ENCODE data around the gene PXDN.

The PXDN gene

DNA sequence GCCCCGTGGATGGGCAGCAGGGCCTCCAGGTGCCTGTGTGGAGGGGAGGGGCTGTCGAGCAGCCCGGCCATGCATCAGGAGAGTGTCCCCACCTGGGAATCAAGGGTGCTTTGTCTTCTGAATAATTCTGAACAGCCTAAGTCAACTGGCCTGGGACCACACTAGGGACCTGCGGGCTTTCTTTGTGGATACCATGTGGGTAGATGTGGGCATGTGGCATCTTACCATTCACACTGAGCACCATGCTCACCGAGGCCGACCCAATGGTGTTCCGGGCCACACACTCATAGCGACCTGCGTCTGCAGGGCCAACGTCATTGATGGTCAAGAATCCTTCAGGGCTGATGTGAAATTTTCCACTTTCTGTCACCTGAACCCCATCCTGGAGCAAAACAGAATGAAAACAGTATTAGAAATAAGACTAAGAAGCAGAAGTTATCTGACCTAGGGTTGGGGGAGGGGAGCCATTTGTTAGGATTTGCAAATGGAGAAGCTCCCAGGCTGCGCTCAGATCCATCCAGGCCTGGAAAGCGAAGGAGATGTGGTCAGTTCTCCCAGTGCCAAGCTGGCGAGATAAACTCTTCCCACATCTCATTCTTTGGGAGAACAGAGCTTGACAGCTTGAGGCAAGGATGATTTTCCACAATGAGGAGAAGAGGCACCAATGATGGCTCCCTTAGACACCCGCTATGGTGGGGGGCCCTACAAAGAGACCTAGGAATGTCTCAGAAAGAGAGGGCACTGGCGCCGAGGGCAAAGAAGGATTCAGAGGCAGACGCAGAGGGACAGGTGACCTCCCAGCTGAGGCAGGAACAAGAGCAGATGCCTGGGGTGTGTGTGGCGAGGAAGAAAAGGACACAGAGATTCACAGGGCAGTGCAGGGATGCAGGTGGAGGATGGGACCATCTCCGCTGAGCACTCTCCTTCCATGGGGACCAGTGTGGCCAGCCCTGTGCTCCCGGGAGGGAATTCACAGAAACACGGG, 83.4 kb downstream of the PXDN start:
- no peak for DNase-seq

DNA sequence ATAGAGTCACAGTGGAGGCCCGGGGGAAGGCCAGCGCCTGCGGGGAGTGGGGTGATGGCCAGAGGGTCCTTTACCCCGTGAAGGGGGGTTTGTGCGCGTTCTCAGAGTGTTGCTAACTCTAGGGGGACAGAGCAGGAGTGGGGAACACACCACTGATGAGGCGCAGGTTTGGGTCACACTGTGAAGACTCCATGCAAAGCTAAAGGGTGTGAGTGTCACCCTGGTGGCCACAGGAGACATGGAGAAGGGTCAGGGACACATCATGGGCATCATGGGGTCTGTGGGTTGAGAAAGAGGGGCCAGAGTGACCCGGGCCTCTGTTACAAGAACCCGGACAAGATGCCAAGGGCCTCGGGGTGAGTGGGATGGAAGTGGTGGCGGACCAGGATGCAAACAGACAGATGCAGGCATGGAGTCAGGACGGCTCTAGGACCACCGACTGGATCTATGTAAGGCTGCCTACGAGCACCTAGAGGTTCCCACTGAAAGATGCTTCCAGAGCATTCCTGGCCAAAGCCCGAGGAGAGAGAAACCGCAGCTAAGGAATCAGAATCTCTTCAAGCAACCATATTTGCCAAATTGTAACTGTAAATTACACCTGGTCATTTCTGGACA, 84.3 kb downstream of the PXDN start:
- DNase-seq = no peak

- DNase-seq = no peak
Observed at GRCh38 chr2:1658394-1659151, 85.7 kb downstream of the PXDN start.

DNA sequence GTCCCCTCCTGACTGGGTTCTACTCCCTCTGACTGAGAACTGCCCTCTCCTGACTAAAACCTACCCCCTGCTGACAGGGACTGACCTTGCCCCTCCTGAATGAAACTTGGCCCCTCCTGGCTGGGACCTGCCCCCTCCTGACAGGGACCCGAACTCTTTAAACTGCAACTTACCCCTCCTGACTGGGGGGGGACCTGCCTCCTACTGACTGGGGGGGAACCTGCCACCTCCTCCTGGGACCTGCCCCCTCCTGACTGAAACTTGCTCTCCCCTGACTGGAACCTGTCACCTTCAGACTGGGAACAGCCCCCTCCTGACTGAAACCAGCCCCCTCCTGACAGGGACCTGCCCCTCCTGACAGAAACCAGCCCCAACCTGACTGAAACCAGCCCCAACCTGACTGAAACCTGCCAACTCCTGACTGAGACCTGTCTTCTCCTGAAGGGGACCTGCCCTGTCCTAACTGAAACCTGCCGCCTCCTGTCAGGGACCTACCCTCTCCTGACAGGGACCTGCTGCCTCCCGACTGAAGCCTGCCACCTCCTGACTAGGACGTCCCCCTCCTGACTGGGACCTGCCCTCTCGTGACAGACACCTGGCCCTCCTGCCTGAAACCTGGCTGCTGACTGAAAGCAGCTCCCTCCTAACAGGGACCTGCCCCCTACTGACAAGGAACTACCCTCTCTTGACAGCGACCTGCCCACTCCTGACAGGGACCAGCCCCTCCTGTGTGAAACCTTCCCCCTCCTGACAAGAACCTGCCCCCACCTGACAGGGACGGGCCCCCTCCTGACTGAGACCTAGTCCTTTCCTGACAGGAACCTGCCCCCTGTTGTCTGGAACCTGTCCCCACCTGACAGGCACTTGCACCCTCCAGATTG, 87.1 kb downstream of the PXDN start:
- no peak for DNase-seq

DNA sequence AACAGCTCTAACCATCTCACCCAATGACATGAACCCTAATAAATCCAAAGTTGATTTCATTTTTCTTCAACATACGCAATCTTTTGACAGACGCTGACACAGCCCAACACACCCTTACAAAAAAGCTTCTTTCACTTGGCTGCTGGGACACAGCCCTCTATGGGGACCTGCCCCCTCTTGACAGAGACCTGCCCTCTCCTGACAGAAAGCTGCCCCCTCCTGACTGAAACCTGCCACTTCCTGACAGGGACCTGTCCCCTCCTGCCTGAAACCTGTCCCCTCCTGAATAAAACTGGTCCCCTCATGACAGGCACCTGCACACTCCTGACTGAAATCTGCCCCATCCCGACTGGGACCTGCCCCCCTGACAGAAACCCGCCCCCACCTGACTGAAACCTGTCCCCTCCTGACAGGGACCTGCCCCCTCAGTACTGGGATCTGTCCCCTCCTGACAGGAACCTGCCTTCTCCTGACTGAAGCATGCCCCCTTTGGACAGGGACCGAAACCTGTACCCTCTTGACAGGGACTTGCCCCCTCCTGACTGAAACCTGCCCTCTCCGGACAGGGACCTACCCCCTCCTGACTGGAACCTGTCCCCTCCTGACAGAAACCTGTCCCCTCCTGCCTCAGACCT, 87.9 kb downstream of the PXDN start:
- no peak for DNase-seq

DNA sequence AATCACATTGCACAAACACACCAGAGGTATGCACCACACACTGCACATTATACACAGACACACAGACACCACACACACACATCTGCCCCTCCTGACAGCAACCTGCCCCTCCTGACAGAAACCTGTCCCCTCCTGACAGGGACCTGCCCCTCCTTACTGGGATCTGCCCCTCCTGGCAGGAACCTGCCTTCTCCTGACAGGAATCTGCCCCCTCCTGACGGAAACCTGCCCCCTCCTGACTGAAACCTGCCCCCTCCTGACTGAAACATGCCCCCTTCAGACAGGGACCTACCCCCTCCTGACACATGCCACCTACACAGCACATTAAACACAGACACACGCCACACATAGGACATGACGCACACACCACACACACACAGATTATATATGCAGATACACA, 88.9 kb downstream of the PXDN start:
- DNase-seq = no peak

DNA sequence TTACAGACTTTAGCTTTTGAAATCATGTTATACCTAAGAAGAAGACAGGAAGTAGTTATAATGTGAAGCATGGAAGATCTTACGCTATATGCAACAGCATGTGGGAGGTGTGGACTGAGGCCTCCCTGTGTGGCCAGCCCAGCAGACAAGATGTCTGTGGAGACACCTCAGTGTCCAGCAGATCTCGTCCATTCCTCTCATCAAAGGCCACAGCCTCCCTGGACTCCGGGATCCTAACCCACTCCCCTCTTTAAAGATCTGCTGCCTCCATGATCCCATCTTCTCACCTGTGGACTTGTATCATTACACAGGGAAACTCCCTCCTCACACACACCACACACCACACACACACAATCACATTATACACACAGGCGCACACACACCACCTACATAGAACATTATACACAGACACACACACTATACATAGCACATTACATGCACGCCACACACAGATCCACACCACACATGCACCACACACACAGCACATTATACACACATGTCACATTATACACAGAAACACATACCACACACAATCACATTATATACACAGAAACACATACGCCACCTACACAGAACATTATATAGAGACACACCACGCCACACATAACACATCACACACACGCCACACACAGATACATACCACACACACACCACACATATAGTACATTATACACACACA, 89.5 kb downstream of the PXDN start:
- DNase-seq = no peak

DNA sequence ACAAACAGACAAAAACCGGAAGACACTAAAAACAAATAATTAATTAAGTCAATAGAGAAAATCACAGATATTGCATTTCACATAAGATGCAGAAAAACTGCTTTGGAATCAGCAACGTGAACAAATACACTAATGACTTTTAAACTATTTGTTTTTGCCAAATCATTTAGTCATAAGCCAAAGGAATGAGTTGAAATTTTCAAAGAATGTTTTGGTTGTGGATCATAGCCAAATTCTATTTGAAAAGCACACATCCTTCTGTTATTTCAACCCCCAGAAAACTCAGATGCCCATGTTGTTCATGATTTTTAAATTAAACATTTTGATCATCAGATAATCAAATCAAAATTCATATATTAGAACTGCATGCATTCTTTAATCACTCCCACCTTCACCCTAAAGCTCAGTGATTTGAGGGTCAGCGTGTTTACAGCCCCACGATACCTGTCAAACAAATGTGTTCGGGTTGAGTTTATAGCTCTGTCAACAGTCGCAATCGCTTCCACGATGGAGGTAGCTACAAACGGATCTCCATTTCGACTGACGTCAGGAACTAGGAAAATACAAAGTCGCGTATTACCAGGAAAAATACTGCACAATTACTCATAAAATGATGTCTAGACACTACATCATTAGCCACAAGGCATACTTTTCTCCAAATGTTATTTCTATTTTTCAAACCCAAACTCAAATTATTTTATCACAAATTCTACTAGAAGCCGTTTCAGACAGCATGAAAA, 90.2 kb downstream of the PXDN start:
- DNase-seq = no peak

DNA sequence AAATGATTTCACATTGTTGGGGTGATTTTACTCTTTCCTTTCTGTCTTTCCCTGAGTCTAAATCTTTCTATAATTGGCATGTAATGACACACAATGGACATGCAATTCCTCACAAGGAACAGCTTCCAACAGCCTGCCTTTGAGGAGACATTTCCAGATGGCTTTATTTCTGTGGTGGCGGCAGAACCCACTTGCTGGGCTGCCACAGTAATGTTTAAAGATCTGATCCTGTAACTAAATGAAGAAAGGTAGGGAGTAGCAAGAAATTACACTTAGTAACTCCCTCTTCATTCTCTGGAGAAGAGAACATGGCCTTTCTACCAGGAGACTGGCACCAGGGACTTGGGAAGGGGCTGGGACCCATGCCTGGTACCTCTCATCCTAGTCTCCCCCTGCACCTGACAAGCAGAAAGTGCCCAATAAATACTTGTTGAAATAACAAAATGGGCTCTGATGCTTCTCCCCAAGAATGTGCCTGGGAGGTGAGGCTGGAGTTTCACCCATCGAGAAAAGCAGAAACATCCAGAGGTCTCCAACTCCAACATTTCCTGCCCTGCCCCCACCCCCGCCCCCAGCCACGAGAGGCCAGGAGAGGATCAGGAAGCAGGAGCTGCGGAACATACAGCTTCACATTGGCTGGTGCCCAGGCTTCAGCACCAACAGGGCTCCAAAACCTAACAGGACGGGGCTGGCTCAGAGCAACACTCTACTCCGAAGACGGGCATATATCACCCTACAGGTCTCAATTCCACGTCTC, 92.1 kb downstream of the PXDN start:
- DNase-seq = no peak

- DNase-seq = no peak
Observed at GRCh38 chr2:1651121-1652033, 92.9 kb downstream of the PXDN start.

GRCh38 chr2:1650085-1650872, 94.0 kb downstream of the PXDN start:
- no peak for DNase-seq

- DNase-seq = no peak
Observed at GRCh38 chr2:1649103-1650084, 94.9 kb downstream of the PXDN start.

DNA sequence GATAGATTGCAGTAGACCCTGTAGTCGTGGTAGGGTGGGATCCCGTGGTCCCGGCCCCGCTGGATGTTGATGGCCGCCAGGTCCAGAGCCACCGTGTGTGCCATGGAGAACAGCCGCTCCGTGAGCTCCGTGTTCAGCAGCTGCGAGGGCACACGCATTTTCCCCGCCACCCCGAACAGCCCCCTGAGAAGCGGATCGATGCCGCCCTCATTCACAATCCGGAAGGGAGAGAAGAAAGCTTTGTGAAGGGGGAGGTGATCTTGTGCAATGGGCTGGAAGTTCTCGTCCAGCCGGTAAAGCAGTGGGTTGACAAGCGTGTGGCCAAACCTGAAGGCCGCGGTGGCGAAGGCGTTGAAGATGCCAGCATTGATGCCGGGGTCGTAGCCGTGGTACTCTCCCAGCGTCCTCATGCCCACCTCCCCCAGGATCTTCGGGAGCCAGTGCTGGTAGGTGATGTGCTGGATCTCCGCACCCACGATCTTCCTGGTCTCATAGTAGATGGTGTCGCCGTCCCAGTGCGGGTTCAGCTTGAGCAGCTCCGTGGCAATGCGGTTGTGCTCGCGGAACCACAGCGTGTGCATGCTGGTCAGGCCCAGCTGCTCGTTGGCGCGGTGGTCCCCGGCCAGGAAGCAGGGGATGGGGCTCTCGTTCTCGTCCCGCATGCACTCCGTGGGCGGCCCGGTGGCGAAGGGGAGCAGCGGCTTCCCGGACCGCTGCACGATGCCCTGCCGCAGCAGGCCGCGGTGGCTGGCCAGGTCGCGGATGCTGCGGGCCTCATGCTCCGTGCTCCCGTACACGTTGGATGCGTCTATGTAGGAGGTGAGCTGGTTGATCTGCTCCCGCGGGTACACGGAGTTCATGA, 95.8 kb downstream of the PXDN start:
- DNase-seq = no peak

GRCh38 chr2:1647417-1648240, 96.7 kb downstream of the PXDN start:
- DNase-seq = no peak

Measured in midbrain (tissue), 1 donor.